GM21423 (cell line): ENCODE measurements around the gene ACVR1.
"Not testable (repeated sequence)": the region's sequence is repeated elsewhere in the genome, so short reads cannot be mapped to it uniquely, and the experiment has no call there.

Experiments used
- ATAC-seq: cut with Tn5 transposase; IDR thresholded peaks from one replicate; pipeline ENCODE4 v1.9.1; 2021; ENCODE audit warnings: mild to moderate bottlenecking, moderate library complexity; ENCODE audit not compliant: unreplicated experiment

Gene ACVR1

GRCh38 chr2:157725846-157726245, 150.3 kb downstream of the ACVR1 start:
- no peak for ATAC-seq

GRCh38 chr2:157722580-157723234, 153.4 kb downstream of the ACVR1 start:
- ATAC-seq: no peak

- no peak for ATAC-seq
Observed at GRCh38 chr2:157720504-157720903, 155.6 kb downstream of the ACVR1 start.

- ATAC-seq: not testable (repeated sequence)
Observed at GRCh38 chr2:157704653-157705052, 171.5 kb downstream of the ACVR1 start.

GRCh38 chr2:157704148-157704547, 172.0 kb downstream of the ACVR1 start:
- not testable (repeated sequence) for ATAC-seq

- no peak for ATAC-seq
Observed at GRCh38 chr2:157699806-157700205, 176.3 kb downstream of the ACVR1 start.

GRCh38 chr2:157699009-157699408, 177.1 kb downstream of the ACVR1 start:
- no peak for ATAC-seq

GRCh38 chr2:157698430-157698829, 177.7 kb downstream of the ACVR1 start:
- ATAC-seq: no peak

- no peak for ATAC-seq
Observed at GRCh38 chr2:157696036-157696435, 180.1 kb downstream of the ACVR1 start.

GRCh38 chr2:157692768-157693167, 183.4 kb downstream of the ACVR1 start:
- ATAC-seq: no peak

- ATAC-seq: no peak
Observed at GRCh38 chr2:157691695-157692094, 184.4 kb downstream of the ACVR1 start.

GRCh38 chr2:157691131-157691530, 185.0 kb downstream of the ACVR1 start:
- no peak for ATAC-seq
